SHP77 (cell line): Measurements from ENCODE around the gene KATNB1.
A peak's percentile ranks its signal among the peaks of the same experiment; 100 is the strongest.

Experiments used
- DNase-seq, 2 experiments: peaks; one replicate each; lab custom pipeline; 2025; lab: John Stamatoyannopoulos, UW

The KATNB1 gene

GRCh38 chr16:57735755-57736418 lies at the start of gene KATNB1:
TSS of gene KATNB1 (plus strand) at chr16:57735770. CDS start at chr16:57737244, 1,474 bp downstream.
- peak in 1 of 2 experiments; percentile 19 for DNase-seq

GRCh38 chr16:57686577-57686976 lies 49.0 kb upstream of the KATNB1 start:
- DNase-seq = no peak

GRCh38 chr16:57687363-57687929 lies 48.1 kb upstream of the KATNB1 start:
- no peak for DNase-seq

- no peak for DNase-seq
Measured at GRCh38 chr16:57688487-57688986, 47.0 kb upstream of the KATNB1 start.

GRCh38 chr16:57688987-57689761 lies 46.4 kb upstream of the KATNB1 start:
- no peak for DNase-seq

- DNase-seq = no peak
Measured at GRCh38 chr16:57689762-57690558, 45.6 kb upstream of the KATNB1 start.

GRCh38 chr16:57690782-57691471 lies 44.6 kb upstream of the KATNB1 start:
- DNase-seq = no peak

- DNase-seq = no peak
Measured at GRCh38 chr16:57692636-57693035, 42.9 kb upstream of the KATNB1 start.

GRCh38 chr16:57693550-57693949 lies 42.0 kb upstream of the KATNB1 start:
- DNase-seq = no peak

GRCh38 chr16:57694231-57694724 lies 41.3 kb upstream of the KATNB1 start:
- no peak for DNase-seq

GRCh38 chr16:57694725-57695679 lies 40.6 kb upstream of the KATNB1 start, which contains the start of gene DRC7:
TSS of gene DRC7 (plus strand) at chr16:57694806. CDS start at chr16:57697950, 3,144 bp downstream.
- peak; percentile 61 to 76 for DNase-seq

GRCh38 chr16:57695680-57696069 lies 39.9 kb upstream of the KATNB1 start:
- DNase-seq = no peak

GRCh38 chr16:57696240-57696639 lies 39.3 kb upstream of the KATNB1 start:
- no peak for DNase-seq

GRCh38 chr16:57697896-57698537 lies 37.6 kb upstream of the KATNB1 start:
- no peak for DNase-seq

- no peak for DNase-seq
Measured at GRCh38 chr16:57698812-57699405, 36.7 kb upstream of the KATNB1 start.

GRCh38 chr16:57699481-57699880 lies 36.1 kb upstream of the KATNB1 start:
- no peak for DNase-seq

GRCh38 chr16:57699899-57700298 lies 35.7 kb upstream of the KATNB1 start:
- DNase-seq = no peak

- no peak for DNase-seq
Measured at GRCh38 chr16:57700781-57701551, 34.6 kb upstream of the KATNB1 start.
